ENCODE measurements around the gene TANC1.

The TANC1 gene

DNA sequence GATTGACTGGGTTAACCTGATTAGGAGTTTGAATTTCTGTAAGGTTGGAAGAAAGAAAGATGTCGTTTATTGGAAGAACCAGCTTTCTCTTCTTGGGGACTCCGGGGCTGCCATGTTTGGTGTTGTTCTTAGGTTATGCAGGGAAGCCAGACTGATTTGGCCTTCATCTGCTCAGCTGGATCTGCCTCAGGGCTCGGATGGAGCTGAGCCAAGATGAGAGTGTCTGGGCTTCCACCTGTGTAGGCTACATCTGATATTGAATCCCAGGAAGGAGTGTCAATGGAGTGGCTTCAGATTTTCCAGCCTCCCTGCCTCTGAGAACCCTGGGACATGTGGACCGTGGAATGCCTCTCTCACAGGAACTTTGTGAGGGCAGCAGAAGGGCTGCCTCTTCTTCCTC, 192.0 kb downstream of the TANC1 start:
- peaks cover 6% of the 10 kb centered on the region for H3K4me1 ChIP-seq (ENCODE audit: control insufficient read depth, low read depth, low read length)
- H3K9me3 ChIP-seq (ENCODE audit: control insufficient read depth, low read depth, low read length): no peaks in the 10 kb centered on the region
- H3K27me3 ChIP-seq (ENCODE audit: control insufficient read depth, insufficient read depth, low read length): no peaks in the 10 kb centered on the region
- peaks cover 3% of the 10 kb centered on the region for H3K36me3 ChIP-seq (ENCODE audit: control insufficient read depth, low read depth, low read length)
- no peak overlapping the region for H3K27ac ChIP-seq (ENCODE audit: low read length)
- H3K9ac ChIP-seq (ENCODE audit: low read length): no peak overlapping the region
- no peak overlapping the region for H3K4me3 ChIP-seq (ENCODE audit: low read length)

DNA sequence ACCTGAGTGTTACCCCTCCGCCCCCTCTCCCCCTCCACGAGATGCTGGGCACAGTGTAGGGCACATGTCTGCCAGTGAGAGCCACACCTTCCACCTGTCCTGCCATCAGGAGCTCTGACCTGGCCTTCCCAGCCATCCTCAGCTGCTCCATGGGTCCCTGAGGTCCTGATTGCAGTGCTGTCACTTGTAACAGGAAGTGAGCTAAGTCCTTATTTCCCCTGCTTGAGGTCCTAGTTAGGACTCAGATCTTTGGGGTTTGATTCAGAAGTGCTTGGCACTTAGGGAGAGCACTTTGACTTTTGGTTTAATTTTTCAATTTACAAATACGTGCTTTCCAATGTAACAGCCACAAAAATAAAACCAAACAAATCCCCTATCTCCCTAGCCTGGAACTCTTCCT, 192.5 kb downstream of the TANC1 start:
- peaks cover under 1% of the 10 kb centered on the region for H3K4me1 ChIP-seq (ENCODE audit: control insufficient read depth, low read depth, low read length)
- no peak overlapping the region for H3K27ac ChIP-seq (ENCODE audit: low read length)
- no peaks in the 10 kb centered on the region for H3K27me3 ChIP-seq (ENCODE audit: control insufficient read depth, insufficient read depth, low read length)
- H3K9me3 ChIP-seq (ENCODE audit: control insufficient read depth, low read depth, low read length): no peaks in the 10 kb centered on the region
- no peak overlapping the region for H3K9ac ChIP-seq (ENCODE audit: low read length)
- H3K36me3 ChIP-seq (ENCODE audit: control insufficient read depth, low read depth, low read length): peaks cover 3% of the 10 kb centered on the region
- H3K4me3 ChIP-seq (ENCODE audit: low read length): no peak overlapping the region

DNA sequence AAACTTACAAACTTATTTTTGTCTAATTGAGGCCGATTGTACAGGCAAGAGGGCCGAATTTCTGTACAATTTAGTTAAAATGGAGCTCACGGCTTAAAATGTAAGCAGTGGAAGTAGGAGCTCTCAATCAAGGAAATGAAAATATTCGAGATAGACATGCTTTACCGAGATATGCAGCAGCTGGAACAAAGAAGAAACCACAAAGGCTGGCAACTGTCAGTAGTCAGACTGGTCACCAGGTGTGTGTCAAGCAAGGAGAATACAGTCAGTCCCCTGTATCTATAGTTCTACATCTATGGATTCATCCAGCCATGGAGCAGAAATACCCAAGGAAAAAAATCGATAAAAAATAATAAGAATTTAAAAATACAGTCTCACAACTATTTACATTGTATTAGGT, 195.5 kb downstream of the TANC1 start:
- no peak overlapping the region for H3K9ac ChIP-seq (ENCODE audit: low read length)
- no peak overlapping the region for H3K27ac ChIP-seq (ENCODE audit: low read length)
- H3K9me3 ChIP-seq (ENCODE audit: control insufficient read depth, low read depth, low read length): no peaks in the 10 kb centered on the region
- H3K4me1 ChIP-seq (ENCODE audit: control insufficient read depth, low read depth, low read length): no peaks in the 10 kb centered on the region
- no peak overlapping the region for H3K4me3 ChIP-seq (ENCODE audit: low read length)
- H3K36me3 ChIP-seq (ENCODE audit: control insufficient read depth, low read depth, low read length): peaks cover 3% of the 10 kb centered on the region
- H3K27me3 ChIP-seq (ENCODE audit: control insufficient read depth, insufficient read depth, low read length): no peaks in the 10 kb centered on the region

DNA sequence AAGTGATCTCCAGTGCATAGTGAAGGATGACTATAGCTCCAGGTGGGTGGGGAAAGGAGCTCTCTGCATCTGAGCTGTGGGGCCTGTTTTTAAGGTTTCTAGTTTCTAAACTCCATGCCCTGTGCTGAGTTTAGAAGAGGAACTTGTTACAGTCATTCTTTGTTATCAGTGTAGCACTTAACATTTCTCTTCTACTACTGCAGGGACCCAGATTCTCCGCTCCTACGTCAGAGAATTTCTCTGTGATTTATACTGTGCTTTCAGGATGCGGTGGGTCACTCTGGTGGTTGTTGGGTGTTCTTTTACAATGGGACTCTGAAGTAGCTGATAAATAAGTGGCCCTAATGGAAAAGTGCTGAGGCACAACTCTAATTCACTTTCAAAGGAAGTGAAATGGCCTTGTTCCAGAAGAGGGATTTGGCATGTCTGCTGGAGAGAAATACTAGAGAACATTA, 196.0 kb downstream of the TANC1 start:
- peaks cover 3% of the 10 kb centered on the region for H3K36me3 ChIP-seq (ENCODE audit: control insufficient read depth, low read depth, low read length)
- H3K9ac ChIP-seq (ENCODE audit: low read length): no peak overlapping the region
- H3K27ac ChIP-seq (ENCODE audit: low read length): no peak overlapping the region
- H3K4me3 ChIP-seq (ENCODE audit: low read length): no peak overlapping the region
- H3K27me3 ChIP-seq (ENCODE audit: control insufficient read depth, insufficient read depth, low read length): no peaks in the 10 kb centered on the region
- no peaks in the 10 kb centered on the region for H3K4me1 ChIP-seq (ENCODE audit: control insufficient read depth, low read depth, low read length)
- no peaks in the 10 kb centered on the region for H3K9me3 ChIP-seq (ENCODE audit: control insufficient read depth, low read depth, low read length)

GRCh38 chr2:159165048-159165447, 196.6 kb downstream of the TANC1 start:
- H3K4me1 ChIP-seq (ENCODE audit: control insufficient read depth, low read depth, low read length): no peaks in the 10 kb centered on the region
- H3K4me3 ChIP-seq (ENCODE audit: low read length): no peak overlapping the region
- H3K9me3 ChIP-seq (ENCODE audit: control insufficient read depth, low read depth, low read length): no peaks in the 10 kb centered on the region
- no peaks in the 10 kb centered on the region for H3K27me3 ChIP-seq (ENCODE audit: control insufficient read depth, insufficient read depth, low read length)
- H3K36me3 ChIP-seq (ENCODE audit: control insufficient read depth, low read depth, low read length): peaks cover 3% of the 10 kb centered on the region
- H3K9ac ChIP-seq (ENCODE audit: low read length): no peak overlapping the region
- no peak overlapping the region for H3K27ac ChIP-seq (ENCODE audit: low read length)

GRCh38 chr2:159168707-159169106, 200.3 kb downstream of the TANC1 start:
- no peaks in the 10 kb centered on the region for H3K27me3 ChIP-seq (ENCODE audit: control insufficient read depth, insufficient read depth, low read length)
- no peaks in the 10 kb centered on the region for H3K9me3 ChIP-seq (ENCODE audit: control insufficient read depth, low read depth, low read length)
- no peak overlapping the region for H3K9ac ChIP-seq (ENCODE audit: low read length)
- H3K36me3 ChIP-seq (ENCODE audit: control insufficient read depth, low read depth, low read length): peaks cover 3% of the 10 kb centered on the region
- H3K4me3 ChIP-seq (ENCODE audit: low read length): no peak overlapping the region
- H3K4me1 ChIP-seq (ENCODE audit: control insufficient read depth, low read depth, low read length): no peaks in the 10 kb centered on the region
- no peak overlapping the region for H3K27ac ChIP-seq (ENCODE audit: low read length)

- H3K9me3 ChIP-seq (ENCODE audit: control insufficient read depth, low read depth, low read length): no peaks in the 10 kb centered on the region
- H3K27me3 ChIP-seq (ENCODE audit: control insufficient read depth, insufficient read depth, low read length): no peaks in the 10 kb centered on the region
- no peak overlapping the region for H3K4me3 ChIP-seq (ENCODE audit: low read length)
- H3K27ac ChIP-seq (ENCODE audit: low read length): no peak overlapping the region
- H3K9ac ChIP-seq (ENCODE audit: low read length): no peak overlapping the region
- peaks cover 3% of the 10 kb centered on the region for H3K36me3 ChIP-seq (ENCODE audit: control insufficient read depth, low read depth, low read length)
- no peaks in the 10 kb centered on the region for H3K4me1 ChIP-seq (ENCODE audit: control insufficient read depth, low read depth, low read length)
Measured at GRCh38 chr2:159169187-159169586, 200.7 kb downstream of the TANC1 start.

DNA sequence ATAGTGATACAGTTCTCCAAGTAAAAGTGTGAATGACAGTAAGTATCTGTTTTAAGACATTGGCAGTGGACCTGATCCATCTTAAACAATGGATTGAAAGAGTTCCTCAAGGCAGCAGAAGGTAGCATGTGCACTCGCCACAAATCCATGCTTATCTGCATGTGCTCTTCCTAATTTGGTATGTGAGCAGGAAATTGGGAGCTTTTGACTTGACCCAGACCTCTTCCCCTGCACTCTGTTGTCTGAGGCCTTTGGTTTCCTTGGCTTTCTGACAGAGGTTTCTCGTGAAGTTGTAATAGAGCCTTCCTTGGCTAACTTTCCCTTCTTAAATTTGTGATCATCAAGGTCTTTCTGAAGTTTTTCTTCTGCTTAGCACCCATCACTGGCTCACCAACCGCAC, 204.0 kb downstream of the TANC1 start:
- Histone ChIP-seq H3K27ac (ENCODE audit: low read length) (no peak overlapping the region), H3K27me3 (ENCODE audit: control insufficient read depth, insufficient read depth, low read length) (no peaks in the 10 kb centered on the region), H3K4me1 (ENCODE audit: control insufficient read depth, low read depth, low read length) (no peaks in the 10 kb centered on the region), H3K36me3 (ENCODE audit: control insufficient read depth, low read depth, low read length) (no peaks in the 10 kb centered on the region), H3K9me3 (ENCODE audit: control insufficient read depth, low read depth, low read length) (no peaks in the 10 kb centered on the region), H3K9ac (ENCODE audit: low read length) (no peak overlapping the region), H3K4me3 (ENCODE audit: low read length) (no peak overlapping the region)

DNA sequence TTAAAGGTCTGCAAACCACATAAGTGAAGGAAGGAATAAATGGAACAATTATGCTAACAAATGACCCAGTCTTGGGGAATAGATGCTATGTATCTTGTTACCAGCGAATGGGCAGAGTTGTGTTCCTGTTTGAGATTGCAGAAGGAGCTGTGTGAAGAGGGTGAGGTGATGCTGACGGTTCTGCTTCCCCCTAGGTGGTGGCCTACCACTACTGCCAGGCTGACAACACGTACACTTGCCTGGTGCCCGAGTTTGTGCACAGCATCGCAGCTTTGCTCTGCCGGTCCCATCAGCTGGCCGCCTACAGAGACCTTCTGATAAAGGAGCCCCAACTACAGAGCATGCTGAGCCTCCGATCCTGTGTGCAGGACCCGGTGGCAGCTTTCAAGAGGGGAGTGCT, 206.3 kb downstream of the TANC1 start:
- no peaks in the 10 kb centered on the region for H3K36me3 ChIP-seq (ENCODE audit: control insufficient read depth, low read depth, low read length)
- no peaks in the 10 kb centered on the region for H3K4me1 ChIP-seq (ENCODE audit: control insufficient read depth, low read depth, low read length)
- no peaks in the 10 kb centered on the region for H3K27me3 ChIP-seq (ENCODE audit: control insufficient read depth, insufficient read depth, low read length)
- H3K4me3 ChIP-seq (ENCODE audit: low read length): no peak overlapping the region
- no peaks in the 10 kb centered on the region for H3K9me3 ChIP-seq (ENCODE audit: control insufficient read depth, low read depth, low read length)
- H3K27ac ChIP-seq (ENCODE audit: low read length): no peak overlapping the region
- no peak overlapping the region for H3K9ac ChIP-seq (ENCODE audit: low read length)

DNA sequence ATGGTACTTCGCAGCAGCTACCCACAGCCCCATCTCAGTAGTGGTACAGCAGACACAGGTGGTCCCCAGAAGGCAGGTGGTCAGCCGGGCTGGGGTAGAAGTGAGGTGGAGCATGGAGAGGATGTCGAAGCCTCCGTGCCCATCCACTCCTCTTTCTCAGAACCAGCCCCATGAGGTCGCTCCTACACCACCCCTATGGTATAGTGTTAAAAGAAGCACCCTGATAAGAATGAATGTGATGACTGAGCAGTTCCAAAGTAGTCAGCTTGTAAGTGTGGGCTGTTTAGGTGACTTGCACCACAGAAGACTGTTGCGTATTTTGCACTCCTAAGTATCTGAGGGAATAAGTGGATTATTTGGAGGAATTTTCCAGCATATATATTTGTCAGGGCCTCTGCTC, 206.7 kb downstream of the TANC1 start:
- Histone ChIP-seq H3K4me3 (ENCODE audit: low read length) (no peak overlapping the region), H3K4me1 (ENCODE audit: control insufficient read depth, low read depth, low read length) (no peaks in the 10 kb centered on the region), H3K27ac (ENCODE audit: low read length) (no peak overlapping the region), H3K36me3 (ENCODE audit: control insufficient read depth, low read depth, low read length) (no peaks in the 10 kb centered on the region), H3K27me3 (ENCODE audit: control insufficient read depth, insufficient read depth, low read length) (no peaks in the 10 kb centered on the region), H3K9me3 (ENCODE audit: control insufficient read depth, low read depth, low read length) (no peaks in the 10 kb centered on the region), H3K9ac (ENCODE audit: low read length) (no peak overlapping the region)

- Histone ChIP-seq H3K9me3 (ENCODE audit: control insufficient read depth, low read depth, low read length) (no peaks in the 10 kb centered on the region), H3K27me3 (ENCODE audit: control insufficient read depth, insufficient read depth, low read length) (no peaks in the 10 kb centered on the region), H3K36me3 (ENCODE audit: control insufficient read depth, low read depth, low read length) (no peaks in the 10 kb centered on the region)
Measured at GRCh38 chr2:159175927-159176326, 207.5 kb downstream of the TANC1 start.

GRCh38 chr2:159176555-159176954, 208.1 kb downstream of the TANC1 start:
- no peaks in the 10 kb centered on the region for H3K27me3 ChIP-seq (ENCODE audit: control insufficient read depth, insufficient read depth, low read length)
- H3K9me3 ChIP-seq (ENCODE audit: control insufficient read depth, low read depth, low read length): no peaks in the 10 kb centered on the region
- no peak overlapping the region for H3K9ac ChIP-seq (ENCODE audit: low read length)
- no peak overlapping the region for H3K27ac ChIP-seq (ENCODE audit: low read length)
- no peaks in the 10 kb centered on the region for H3K36me3 ChIP-seq (ENCODE audit: control insufficient read depth, low read depth, low read length)
- H3K4me1 ChIP-seq (ENCODE audit: control insufficient read depth, low read depth, low read length): no peaks in the 10 kb centered on the region
- no peak overlapping the region for H3K4me3 ChIP-seq (ENCODE audit: low read length)

More at GRCh38 chr2:159175927-159176326, 207.5 kb downstream of the TANC1 start:
- Histone ChIP-seq H3K4me3 (ENCODE audit: low read length) (no peak overlapping the region), H3K9ac (ENCODE audit: low read length) (no peak overlapping the region), H3K4me1 (ENCODE audit: control insufficient read depth, low read depth, low read length) (no peaks in the 10 kb centered on the region), H3K27ac (ENCODE audit: low read length) (no peak overlapping the region)

Measured in iPS-18a (cell line).